DOHH2 (cell line): ENCODE measurements around the gene GSG1L.
"Not testable (repeated sequence)": the region's sequence is repeated elsewhere in the genome, so short reads cannot be mapped to it uniquely, and the experiment has no call there.

Source experiments
- EZH2phosphoT487 ChIP-seq: fragments of 200-600 bp; sonication (generic); IDR thresholded peaks from 2 replicates; pipeline ENCODE4 v1.6.1; 2017; ENCODE audit warnings: borderline replicate concordance, mild to moderate bottlenecking, antibody characterized with exemption, low read length, moderate library complexity, mixed read lengths
- TF ChIP-seq, protein P1 (sequence below): fragments of 200-600 bp; sonication (generic); IDR thresholded peaks from one replicate; pipeline ENCODE4 v1.5.1; 2014; ENCODE audit warnings: antibody characterized with exemption, mild to moderate bottlenecking, low read depth, low read length; ENCODE audit not compliant: poor library complexity, severe bottlenecking

DNA sequence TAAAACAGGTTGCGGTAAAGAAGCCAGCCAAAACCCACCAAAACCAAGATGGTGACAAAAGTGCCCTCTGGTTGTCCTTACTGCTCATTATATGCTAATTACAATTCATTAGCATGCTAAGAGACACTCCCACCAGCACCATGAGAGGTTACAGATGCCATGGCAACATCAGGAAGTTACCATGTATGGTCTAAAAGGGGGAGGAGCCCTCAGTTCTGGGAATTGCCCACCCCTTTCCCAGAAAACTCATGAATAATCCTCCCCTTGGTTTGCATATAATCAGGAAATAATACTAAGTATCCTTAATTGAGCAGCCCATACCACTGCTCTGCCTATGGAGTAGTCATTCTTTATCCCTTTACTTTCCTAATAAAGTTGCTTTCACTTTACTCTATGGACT is 190.9 kb downstream of the GSG1L start:
- TF ChIP-seq, protein P1, sequence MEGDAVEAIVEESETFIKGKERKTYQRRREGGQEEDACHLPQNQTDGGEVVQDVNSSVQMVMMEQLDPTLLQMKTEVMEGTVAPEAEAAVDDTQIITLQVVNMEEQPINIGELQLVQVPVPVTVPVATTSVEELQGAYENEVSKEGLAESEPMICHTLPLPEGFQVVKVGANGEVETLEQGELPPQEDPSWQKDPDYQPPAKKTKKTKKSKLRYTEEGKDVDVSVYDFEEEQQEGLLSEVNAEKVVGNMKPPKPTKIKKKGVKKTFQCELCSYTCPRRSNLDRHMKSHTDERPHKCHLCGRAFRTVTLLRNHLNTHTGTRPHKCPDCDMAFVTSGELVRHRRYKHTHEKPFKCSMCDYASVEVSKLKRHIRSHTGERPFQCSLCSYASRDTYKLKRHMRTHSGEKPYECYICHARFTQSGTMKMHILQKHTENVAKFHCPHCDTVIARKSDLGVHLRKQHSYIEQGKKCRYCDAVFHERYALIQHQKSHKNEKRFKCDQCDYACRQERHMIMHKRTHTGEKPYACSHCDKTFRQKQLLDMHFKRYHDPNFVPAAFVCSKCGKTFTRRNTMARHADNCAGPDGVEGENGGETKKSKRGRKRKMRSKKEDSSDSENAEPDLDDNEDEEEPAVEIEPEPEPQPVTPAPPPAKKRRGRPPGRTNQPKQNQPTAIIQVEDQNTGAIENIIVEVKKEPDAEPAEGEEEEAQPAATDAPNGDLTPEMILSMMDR = not testable (repeated sequence)
- not testable (repeated sequence) for TF ChIP-seq EZH2phosphoT487
